ENCODE measurements around the gene NEK9. TPM values are rescaled to one million over a fixed set of nuclear protein-coding genes. Genes with fewer than 3 reads are reported as not detected.

The NEK9 gene
- polyA plus RNA-seq, 1 donor = 90.4 TPM

GRCh38 chr14:75063491-75064204, 63.2 kb downstream of the NEK9 start, which contains the start of gene ACYP1:
Gene ACYP1, minus strand, starts transcription at chr14:75064024. Its CDS starts 471 bp downstream, at chr14:75063553.
- peak; percentile 93 for DNase-seq

GRCh38 chr14:75063013-75063412, 63.8 kb downstream of the NEK9 start:
- no peak for DNase-seq

- no peak for DNase-seq
Measured at GRCh38 chr14:75060420-75060819, 66.4 kb downstream of the NEK9 start.

- DNase-seq = no peak
Measured at GRCh38 chr14:75059642-75060041, 67.2 kb downstream of the NEK9 start.

GRCh38 chr14:75054421-75054820, 72.4 kb downstream of the NEK9 start:
- no peak for DNase-seq

- DNase-seq = no peak
Measured at GRCh38 chr14:75053396-75054291, 73.2 kb downstream of the NEK9 start.

GRCh38 chr14:75051556-75051899, 75.3 kb downstream of the NEK9 start:
- DNase-seq = no peak

- peak; percentile 88 for DNase-seq
Measured at GRCh38 chr14:75050852-75051555, 75.8 kb downstream of the NEK9 start, which contains the start of gene MLH3. Gene MLH3, minus strand, starts transcription at chr14:75051467. Its CDS starts 1,812 bp downstream, at chr14:75049655.

GRCh38 chr14:75049731-75050201, 77.1 kb downstream of the NEK9 start:
- no peak for DNase-seq

GRCh38 chr14:75049136-75049535, 77.7 kb downstream of the NEK9 start:
- DNase-seq = no peak

- DNase-seq = no peak
Measured at GRCh38 chr14:75048101-75048500, 78.7 kb downstream of the NEK9 start.

GRCh38 chr14:75047506-75047905, 79.3 kb downstream of the NEK9 start:
- no peak for DNase-seq

GRCh38 chr14:75046899-75047298, 79.9 kb downstream of the NEK9 start:
- DNase-seq = no peak

- DNase-seq = no peak
Measured at GRCh38 chr14:75046275-75046674, 80.6 kb downstream of the NEK9 start.

- peak; percentile 42 for DNase-seq
Measured at GRCh38 chr14:75044752-75045151, 82.1 kb downstream of the NEK9 start.

GRCh38 chr14:75044322-75044721, 82.5 kb downstream of the NEK9 start:
- DNase-seq = no peak

GRCh38 chr14:75042035-75042434, 84.8 kb downstream of the NEK9 start:
- no peak for DNase-seq

GRCh38 chr14:75041613-75042012, 85.2 kb downstream of the NEK9 start:
- no peak for DNase-seq

- DNase-seq = no peak
Measured at GRCh38 chr14:75040959-75041358, 85.9 kb downstream of the NEK9 start.

GRCh38 chr14:75040507-75040906, 86.3 kb downstream of the NEK9 start:
- DNase-seq = no peak

- DNase-seq = no peak
Measured at GRCh38 chr14:75032939-75033338, 93.9 kb downstream of the NEK9 start.

- no peak for DNase-seq
Measured at GRCh38 chr14:75030147-75030546, 96.7 kb downstream of the NEK9 start.
